Epithelial cell of prostate (primary cell): ENCODE results near the gene HSD17B14.
A peak's percentile ranks its signal among the peaks of the same experiment; 100 is the strongest.
"Not testable (repeated sequence)": the region's sequence is repeated elsewhere in the genome, so short reads cannot be mapped to it uniquely, and the experiment has no call there.

Source experiments
- DNase-seq: peaks from one replicate; pipeline ENCODE4 v3.0.0-alpha.2; 2011; ENCODE audit warnings: low read depth, low spot score
- H3K27ac ChIP-seq: fragments of 450-650 bp; 2 replicates; pipeline ENCODE4 v1.5.1; 2017; ENCODE audit warnings: mild to moderate bottlenecking

HSD17B14 gene

GRCh38 chr19:48836089-48837017 is at the start of gene HSD17B14:
TSS of gene HSD17B14 (minus strand) at chr19:48836491. CDS start at chr19:48836411, 80 bp downstream.
- peak within 1 kb of the TSS; percentile 20 for H3K27ac ChIP-seq

GRCh38 chr19:48883726-48884125 is 47.4 kb upstream of the HSD17B14 start:
- no peak overlapping the region for H3K27ac ChIP-seq
- no peak for DNase-seq

More at GRCh38 chr19:48836089-48837017, at the start of gene HSD17B14:
- DNase-seq: no peak

GRCh38 chr19:48881741-48882657 is 45.7 kb upstream of the HSD17B14 start:
- H3K27ac ChIP-seq: peak overlapping the region; percentile 62
- DNase-seq: no peak

- peak overlapping the region; percentile 100 for H3K27ac ChIP-seq
- not testable (repeated sequence) for DNase-seq
Measured at GRCh38 chr19:48879696-48880095, 43.4 kb upstream of the HSD17B14 start.

GRCh38 chr19:48879025-48879637 is 42.8 kb upstream of the HSD17B14 start:
- DNase-seq: no peak
- H3K27ac ChIP-seq: peak overlapping the region; percentile 100

GRCh38 chr19:48878196-48879024 is 42.1 kb upstream of the HSD17B14 start:
- no peak for DNase-seq
- H3K27ac ChIP-seq: peak overlapping the region; percentile 100

- DNase-seq: no peak
- peak overlapping the region; percentile 100 for H3K27ac ChIP-seq
Measured at GRCh38 chr19:48877855-48878195, 41.5 kb upstream of the HSD17B14 start.

GRCh38 chr19:48876043-48876981 is 40.0 kb upstream of the HSD17B14 start:
- H3K27ac ChIP-seq: peak overlapping the region; percentile 100
- not testable (repeated sequence) for DNase-seq

- DNase-seq: no peak
- peak overlapping the region; percentile 100 for H3K27ac ChIP-seq
Measured at GRCh38 chr19:48874303-48875135, 38.2 kb upstream of the HSD17B14 start.

- peak overlapping the region; percentile 100 for H3K27ac ChIP-seq
- DNase-seq: no peak
Measured at GRCh38 chr19:48873476-48874302, 37.4 kb upstream of the HSD17B14 start.

- DNase-seq: peak; percentile 64
Measured at GRCh38 chr19:48872884-48873475, 36.7 kb upstream of the HSD17B14 start.

GRCh38 chr19:48872182-48872883 is 36.0 kb upstream of the HSD17B14 start, which contains the start of gene PPP1R15A:
TSS of gene PPP1R15A (plus strand) at chr19:48872421. CDS start at chr19:48873234, 813 bp downstream.
- peak within 1 kb of the TSS; percentile 100 for H3K27ac ChIP-seq
- DNase-seq: peak; percentile 94

More at GRCh38 chr19:48872884-48873475, 36.7 kb upstream of the HSD17B14 start:
- peak overlapping the region; percentile 100 for H3K27ac ChIP-seq

- DNase-seq: not testable (repeated sequence)
- H3K27ac ChIP-seq: peak overlapping the region; percentile 100
Measured at GRCh38 chr19:48871471-48872181, 35.3 kb upstream of the HSD17B14 start.

- DNase-seq: no peak
- H3K27ac ChIP-seq: no peak overlapping the region
Measured at GRCh38 chr19:48870048-48870447, 33.8 kb upstream of the HSD17B14 start.
